ENCODE data around the gene ZFX. TPM values are rescaled to one million over a fixed set of nuclear protein-coding genes. Genes with fewer than 3 reads are reported as not detected.

Gene ZFX
- total and polyA plus RNA-seq, 8 donors, result 4.4 to 40.3 (median 23.9) TPM

- FAIRE-seq, result peak; percentile 45
- Histone ChIP-seq H3K9me3 (no peaks in the 10 kb centered on the region), H3K36me3 (no peaks in the 10 kb centered on the region), H3K4me3 (no peak overlapping the region), H3K4me1 (peaks cover 14 to 39% (median 35%) of the 10 kb centered on the region in 3 donors), H3K27me3 (no peaks in the 10 kb centered on the region), H3K27ac (peak overlapping the region in 3 of 4 donors; percentile 17 to 65 (median 19))
- no peak for TF ChIP-seq CTCF (IDR thresholded peaks at IDR 0.05)
- intact Hi-C loops (cut with DNase I), result no loop called here
- no peak for ATAC-seq
- no peak for DNase-seq
These were observed 2.4 kb upstream of the ZFX start for GRCh38 chrX:24147165-24147564.

- Histone ChIP-seq H3K36me3 (no peaks in the 10 kb centered on the region), H3K27ac (peak overlapping the region in 2 of 4 donors; percentile 99), H3K9me3 (no peaks in the 10 kb centered on the region), H3K27me3 (no peaks in the 10 kb centered on the region), H3K4me3 (peak overlapping the region in 1 of 4 donors; percentile 60), H3K4me1 (peaks cover 14 to 49% (median 42%) of the 10 kb centered on the region in 3 donors)
- intact Hi-C loops (cut with DNase I), result no loop called here
- ATAC-seq (no peak), FAIRE-seq (peak; percentile 34), DNase-seq (no peak)
- no peak for TF ChIP-seq CTCF (IDR thresholded peaks at IDR 0.05)
- WGBS, 2 donors, result 20 to 46% methylated on average over 3 of the region's 3 CpGs
These were observed 1.4 kb upstream of the ZFX start for GRCh38 chrX:24148121-24148520.

- TF ChIP-seq CTCF (IDR thresholded peaks at IDR 0.05), result no peak
- H3K4me3 ChIP-seq, result peak overlapping the region; percentile 60 to 67 (median 62)
- H3K27ac ChIP-seq, result peak overlapping the region; percentile 98 to 99 (median 98)
- no peaks in the 10 kb centered on the region for H3K9me3 ChIP-seq
- no peaks in the 10 kb centered on the region for H3K27me3 ChIP-seq
- intact Hi-C loops (cut with DNase I), result no loop called here
- DNase-seq (peak in 1 of 6 donors; percentile 28), ATAC-seq (no peak), FAIRE-seq (no peak)
- peaks cover 14 to 55% (median 48%) of the 10 kb centered on the region in 3 donors for H3K4me1 ChIP-seq
- WGBS, 2 donors, result 1 to 3% methylated on average over 34 to 35 of the region's 35 CpGs
- no peaks in the 10 kb centered on the region for H3K36me3 ChIP-seq
These were observed 786 bp upstream of the ZFX start for GRCh38 chrX:24148535-24149350.

- H3K27ac ChIP-seq, result peak overlapping the region; percentile 98 to 99 (median 98)
- DNase-seq (peak; percentile 85 to 96 (median 94)), ATAC-seq (peak; percentile 82 to 87 (median 84)), FAIRE-seq (no peak)
- intact Hi-C loops (cut with DNase I), result loop anchor here in 1 of 3 donors (2.0 kb wide), 1 partner anchor 31 kb away; no protein-coding TSS in a partner anchor
- WGBS, 2 donors, result 0% methylated on average over 61 to 77 of the region's 79 CpGs
- peaks cover 20 to 70% (median 58%) of the 10 kb centered on the region in 3 donors for H3K4me1 ChIP-seq
- peak in 3 of 4 donors; percentile 17 to 37 (median 22) for TF ChIP-seq CTCF (IDR thresholded peaks at IDR 0.05)
- peak overlapping the region; percentile 60 to 80 (median 66) for H3K4me3 ChIP-seq
- H3K36me3 ChIP-seq, result no peaks in the 10 kb centered on the region
- H3K27me3 ChIP-seq, result no peaks in the 10 kb centered on the region
- H3K9me3 ChIP-seq, result no peaks in the 10 kb centered on the region
These were observed 692 bp downstream of the ZFX start for GRCh38 chrX:24150051-24150790.

All from pancreas (tissue), 10 donors.